Heart right ventricle (tissue), 16 donors: Measurements from ENCODE around the gene NKD2. TPM values are rescaled to one million over a fixed set of nuclear protein-coding genes. Genes with fewer than 3 reads are reported as not detected.

Experiments
- ATAC-seq, 8 donors: fragments of 200-7000 bp; cut with Tn5 transposase; one replicate each; pipeline ENCODE4 v1.9.1; 2020; ENCODE audit warnings: mild to moderate bottlenecking in 8 of 8, moderate library complexity in 8 of 8, moderate number of reproducible peaks in 1 of 8
- DNase-seq, 2 donors: peaks; one replicate each; pipeline ENCODE4 v3.0.0-alpha.2; 2020
- H3K27ac ChIP-seq, 10 donors: fragments of 200-600 bp; sonication (generic) in 2 of 10; one replicate each; pipeline versions ENCODE4 v1.5.0 to v1.8.0; 2020 to 2022; ENCODE audit warnings: mild to moderate bottlenecking in 3 of 10
- H3K27me3 ChIP-seq, 7 donors: fragments of 200-600 bp; one replicate each; pipeline ENCODE4 v1.8.0; 2021 to 2022; ENCODE audit warnings: mild to moderate bottlenecking in 2 of 7
- H3K36me3 ChIP-seq, 9 donors: fragments of 200-600 bp; sonication (generic) in 1 of 9; one replicate each; pipeline versions ENCODE4 v1.5.0 to v1.8.0; 2020 to 2022; ENCODE audit warnings: mild to moderate bottlenecking in 2 of 9
- H3K4me1 ChIP-seq, 9 donors: fragments of 200-600 bp; sonication (generic) in 1 of 9; one replicate each; pipeline versions ENCODE4 v1.5.0 to v1.8.0; 2020 to 2022; ENCODE audit warnings: mild to moderate bottlenecking in 4 of 9
- H3K4me3 ChIP-seq, 10 donors: fragments of 200-600 bp; sonication (generic) in 2 of 10; one replicate each; pipeline versions ENCODE4 v1.5.0 to v1.8.0; 2020 to 2022; ENCODE audit warnings: mild to moderate bottlenecking in 7 of 10, moderate library complexity in 2 of 10
- H3K9me3 ChIP-seq, 11 donors: fragments of 200-600 bp in 10 of 11; sonication (generic) in 2 of 11; one replicate each; pipeline versions ENCODE4 v1.5.0 to v1.8.0; 2013 to 2022; ENCODE audit warnings: mild to moderate bottlenecking in 2 of 11, control low read depth in 1 of 11, moderate library complexity in 1 of 11
- CTCF ChIP-seq, 9 donors: fragments of 200-600 bp; sonication (generic) in 2 of 9; IDR thresholded peaks; one replicate each; pipeline versions ENCODE4 v1.5.0 to v1.8.0; 2021 to 2022; ENCODE audit warnings: antibody characterized with exemption in 9 of 9, mild to moderate bottlenecking in 5 of 9, moderate library complexity in 1 of 9
- WGBS, 2 donors: extraction: QIAGEN DNeasy Blood & Tissue Kit; methylation state at CpG; one replicate each; pipeline ENCODE4 v1.1.7; 2013; ENCODE audit warnings: inconsistent platforms in 1 of 2; 5-methylcytosine and 5-hydroxymethylcytosine counted together
- intact Hi-C, 10 donors: fragments of 100-400 bp; cut with DNase I; formaldehyde crosslinking; loops; one replicate each; pipeline versions ENCODE4 v1.11.1 to v1.14.2; 2022
- polyA plus RNA-seq, 2 donors: library from polyadenylated mRNA; stranded (reverse); fragments of 200-250 nt; gene quantifications; one replicate each; pipeline ENCODE4 v1.2.3, GENCODE V29; 2013
- total RNA-seq, 10 donors: library from RNA; stranded (reverse); fragmentation: NEBNext Ultra II Directional in 3 of 10; extraction: Animal tissue kit (Norgen Biotek cat#: 25700) in 3 of 10; gene quantifications; one replicate each; pipeline versions ENCODE4 v1.2.1 to v1.2.4, GENCODE V29; 2021 to 2023
- donor health status: Arrhythmogenic right ventricular cardiomyopathy.
- donor health status: ischemic (EF 13 %, LVEDD 7.1; RV severe dilation, severe dysfunction).
- donor health status: healthy with polysubstance abuse.
- donor health status: DM: no; HTN: yes; CAD: no.
- donor health status: DM: no; HTN: no; CAD: no.
- donor health status: ischemic (EF 25% LVEDD 6.9; RV normal size, moderate dysfunction).
- donor health status: ischemic (EF 25% LVEDD 5.7; RV mildly dilated, moderate dysfunction).
- donor health status: healthy.
- donor health status: DM: yes; HTN: yes; CAD: no.
- donor health status: Ischemic cardiomyopathy.
- donor health status: ischemic (EF 35%, LVEDD 5.7; RV mildly dilated, moderate dysfunction).
- donor health status: nonischemic (EF 11% LVEDD 7.7; RV severe dilation, severe dysfunction).
- donor health status: DM: yes; HTN: yes; CAD: no.
- donor health status: PGD.
- donor health status: ischemic (EF 29% LVEDD 5.4; RV normal size, mild dysfunction).
- donor health status: nonischemic (EF 23%, LVEDD 6.1; RV moderate dilation, normal function).

The NKD2 gene
- total and polyA plus RNA-seq, 12 donors: 0.31 to 12.7 (median 1.8) TPM

GRCh38 chr5:1075555-1075881, 66.9 kb downstream of the NKD2 start:
- 86 to 93% methylated on average over 10 of the region's 10 CpGs for WGBS, 2 donors
- intact Hi-C loops: no loop called here
- no peak for TF ChIP-seq CTCF (IDR thresholded peaks at IDR 0.05)
- ATAC-seq (no peak), DNase-seq (no peak)
- Histone ChIP-seq H3K27me3 (no peaks in the 10 kb centered on the region), H3K27ac (no peak overlapping the region), H3K4me3 (no peak overlapping the region), H3K9me3 (no peaks in the 10 kb centered on the region), H3K4me1 (peaks cover 0 to 3% (median 2%) of the 10 kb centered on the region in 9 donors), H3K36me3 (peaks cover 0 to 75% (median 59%) of the 10 kb centered on the region in 9 donors)

GRCh38 chr5:1075931-1076330, 67.3 kb downstream of the NKD2 start:
- Histone ChIP-seq H3K36me3 (peaks cover 0 to 79% (median 59%) of the 10 kb centered on the region in 9 donors), H3K4me3 (no peak overlapping the region), H3K27ac (no peak overlapping the region), H3K9me3 (no peaks in the 10 kb centered on the region), H3K4me1 (peaks cover 0 to 6% (median 4%) of the 10 kb centered on the region in 9 donors), H3K27me3 (no peaks in the 10 kb centered on the region)
- intact Hi-C loops: no loop called here
- no peak for DNase-seq
- peak in 1 of 8 donors; percentile 3 for ATAC-seq
- no peak for TF ChIP-seq CTCF (IDR thresholded peaks at IDR 0.05)
- WGBS, 2 donors: 96 to 98% methylated on average over 17 of the region's 17 CpGs

- peaks cover 0 to 84% (median 63%) of the 10 kb centered on the region in 9 donors for H3K36me3 ChIP-seq
- ATAC-seq: no peak
- H3K4me3 ChIP-seq: no peak overlapping the region
- no peak overlapping the region for H3K27ac ChIP-seq
- TF ChIP-seq CTCF (IDR thresholded peaks at IDR 0.05): no peak
- H3K4me1 ChIP-seq: peaks cover 0 to 10% (median 5%) of the 10 kb centered on the region in 9 donors
- H3K9me3 ChIP-seq: no peaks in the 10 kb centered on the region
- no peak for DNase-seq
- no peaks in the 10 kb centered on the region for H3K27me3 ChIP-seq
- WGBS, 2 donors: 89 to 91% methylated on average over 17 of the region's 17 CpGs
- intact Hi-C loops: no loop called here
Observed at GRCh38 chr5:1076406-1076805, 67.8 kb downstream of the NKD2 start.

DNA sequence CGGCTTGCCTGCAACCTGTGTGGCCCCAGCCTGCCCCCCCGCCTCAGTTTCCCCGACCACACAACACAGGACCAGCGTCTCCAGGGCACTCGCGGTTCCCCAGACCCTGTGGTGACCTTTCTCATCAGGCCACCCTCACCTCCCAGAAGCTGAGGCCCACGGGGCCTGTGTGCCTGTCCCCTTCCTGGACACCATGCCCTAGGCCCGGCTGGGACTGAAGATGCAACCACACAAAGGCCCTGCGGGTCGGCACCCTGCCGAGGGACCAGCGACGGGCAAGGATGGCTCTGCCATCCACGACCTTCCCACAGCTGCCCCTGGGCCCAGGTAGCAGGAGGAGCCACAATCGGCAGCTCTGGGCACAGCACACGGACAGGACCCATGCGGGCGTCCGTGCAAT, 68.4 kb downstream of the NKD2 start:
- ATAC-seq: no peak
- TF ChIP-seq CTCF (IDR thresholded peaks at IDR 0.05): no peak
- H3K4me1 ChIP-seq: peaks cover 0 to 11% (median 5%) of the 10 kb centered on the region in 9 donors
- H3K36me3 ChIP-seq: peaks cover 0 to 89% (median 67%) of the 10 kb centered on the region in 9 donors
- no peaks in the 10 kb centered on the region for H3K27me3 ChIP-seq
- no peak for DNase-seq
- 93 to 95% methylated on average over 19 of the region's 19 CpGs for WGBS, 2 donors
- H3K4me3 ChIP-seq: no peak overlapping the region
- no peak overlapping the region for H3K27ac ChIP-seq
- H3K9me3 ChIP-seq: no peaks in the 10 kb centered on the region
- intact Hi-C loops: no loop called here
